SK-N-SH treated with all-trans-retinoic acid at 6 μM for 48 hours (cell line): ENCODE data around the gene PRRC2C.

Experiments used
- CREB5 ChIP-seq: fragments of 250-450 bp; sonication (Bioruptor Pico); IDR thresholded peaks from 2 replicates; pipeline ENCODE4 v1.5.1; 2020; ENCODE audit warnings: low read depth, mild to moderate bottlenecking, moderate library complexity
- CSDC2 ChIP-seq: fragments of 250-450 bp; sonication (Bioruptor Pico); IDR thresholded peaks from 2 replicates; pipeline ENCODE4 v1.5.0; 2020; ENCODE audit warnings: mild to moderate bottlenecking, moderate library complexity
- PPARA ChIP-seq: fragments of 250-450 bp; sonication (Bioruptor Pico); IDR thresholded peaks from 2 replicates; pipeline ENCODE4 v1.5.0; 2020; ENCODE audit warnings: mild to moderate bottlenecking, borderline replicate concordance
- SNAI2 ChIP-seq: fragments of 250-450 bp; sonication (Bioruptor Pico); IDR thresholded peaks from 2 replicates; pipeline ENCODE4 v1.5.0; 2020; ENCODE audit warnings: mild to moderate bottlenecking, moderate library complexity
- ZFP30 ChIP-seq: fragments of 450-650 bp; formaldehyde crosslinking; IDR thresholded peaks from 2 replicates; pipeline ENCODE4 v1.5.0; 2022; ENCODE audit warnings: mild to moderate bottlenecking, moderate library complexity

GRCh38 chr1:171484760-171485374 is 463 bp upstream of the PRRC2C start:
- TF ChIP-seq SNAI2 (CRISPR knock-in tag) (no peak), PPARA (no peak), ZFP30 (CRISPR knock-in tag) (no peak), CREB5 (CRISPR knock-in tag) (no peak), CSDC2 (CRISPR knock-in tag) (no peak)
